ENCODE data around the gene SPATA12. TPM values are rescaled to one million over a fixed set of nuclear protein-coding genes. Genes with fewer than 3 reads are reported as not detected.
A peak's percentile ranks its signal among the peaks of the same experiment; 100 is the strongest.

SPATA12 gene
- total RNA-seq, 4 donors from 2014 or later = not detected

GRCh38 chr3:57073628-57074027 lies 13.2 kb downstream of the SPATA12 start:
- Histone ChIP-seq H3K4me3 (no peak overlapping the region), H3K4me1 (peaks cover 0 to 24% (median 10%) of the 10 kb centered on the region in 3 donors), H3K27me3 (no peaks in the 10 kb centered on the region), H3K27ac (no peak overlapping the region), H3K9me3 (no peaks in the 10 kb centered on the region), H3K36me3 (no peaks in the 10 kb centered on the region)
- no peak for ATAC-seq
- TF ChIP-seq CTCF (IDR thresholded peaks at IDR 0.05) (no peak), POLR2AphosphoS5 (IDR thresholded peaks at IDR 0.05) (no peak), POLR2A (IDR thresholded peaks at IDR 0.05) (no peak), EP300 (IDR thresholded peaks at IDR 0.05) (no peak)
- WGBS, 2 donors (ENCODE audit: low coverage in 1 of 2) = 80 to 90% methylated on average over 2 of the region's 3 CpGs

GRCh38 chr3:57074135-57074534 lies 13.7 kb downstream of the SPATA12 start:
- no peak for TF ChIP-seq POLR2AphosphoS5 (IDR thresholded peaks at IDR 0.05)
- TF ChIP-seq EP300 (IDR thresholded peaks at IDR 0.05) = no peak
- no peak for TF ChIP-seq POLR2A (IDR thresholded peaks at IDR 0.05)
- TF ChIP-seq CTCF (IDR thresholded peaks at IDR 0.05) = no peak
- H3K4me1 ChIP-seq = peaks cover 0 to 22% (median 8%) of the 10 kb centered on the region in 3 donors
- H3K36me3 ChIP-seq = no peaks in the 10 kb centered on the region
- no peak overlapping the region for H3K4me3 ChIP-seq
- no peak for ATAC-seq
- no peaks in the 10 kb centered on the region for H3K27me3 ChIP-seq
- WGBS, 2 donors (ENCODE audit: low coverage in 1 of 2) = 90 to 94% methylated on average over 2 to 3 of the region's 4 CpGs
- H3K9me3 ChIP-seq = no peaks in the 10 kb centered on the region
- no peak overlapping the region for H3K27ac ChIP-seq

- no peaks in the 10 kb centered on the region for H3K36me3 ChIP-seq
- 92 to 100% methylated on average over 2 to 3 of the region's 3 CpGs for WGBS, 2 donors (ENCODE audit: low coverage in 1 of 2)
- H3K27ac ChIP-seq = no peak overlapping the region
- H3K4me3 ChIP-seq = no peak overlapping the region
- TF ChIP-seq POLR2A (IDR thresholded peaks at IDR 0.05) (no peak), POLR2AphosphoS5 (IDR thresholded peaks at IDR 0.05) (no peak), CTCF (IDR thresholded peaks at IDR 0.05) (no peak), EP300 (IDR thresholded peaks at IDR 0.05) (no peak)
- H3K9me3 ChIP-seq = no peaks in the 10 kb centered on the region
- no peaks in the 10 kb centered on the region for H3K27me3 ChIP-seq
- no peak for ATAC-seq
- peaks cover 0 to 27% (median 12%) of the 10 kb centered on the region in 3 donors for H3K4me1 ChIP-seq
Observed at GRCh38 chr3:57076422-57076951, 16.0 kb downstream of the SPATA12 start.

- peak overlapping the region in 2 of 4 donors; percentile 68 to 78 for H3K27ac ChIP-seq
- H3K4me1 ChIP-seq = peaks cover 0 to 27% (median 12%) of the 10 kb centered on the region in 3 donors
- H3K27me3 ChIP-seq = no peaks in the 10 kb centered on the region
- no peaks in the 10 kb centered on the region for H3K9me3 ChIP-seq
- WGBS, 2 donors (ENCODE audit: low coverage in 1 of 2) = 30 to 45% methylated on average over 7 of the region's 9 CpGs
- H3K36me3 ChIP-seq = no peaks in the 10 kb centered on the region
- no peak for TF ChIP-seq CTCF (IDR thresholded peaks at IDR 0.05)
- no peak for TF ChIP-seq POLR2A (IDR thresholded peaks at IDR 0.05)
- TF ChIP-seq EP300 (IDR thresholded peaks at IDR 0.05) = no peak
- TF ChIP-seq POLR2AphosphoS5 (IDR thresholded peaks at IDR 0.05) = no peak
- peak overlapping the region; percentile 62 to 64 for H3K4me3 ChIP-seq
- no peak for ATAC-seq
Observed at GRCh38 chr3:57077630-57078343, 17.3 kb downstream of the SPATA12 start.

GRCh38 chr3:57078344-57078634 lies 17.8 kb downstream of the SPATA12 start:
- H3K36me3 ChIP-seq = no peaks in the 10 kb centered on the region
- TF ChIP-seq POLR2AphosphoS5 (IDR thresholded peaks at IDR 0.05) = peak; percentile 43
- peak in 1 of 4 experiments; percentile 7 for TF ChIP-seq CTCF (IDR thresholded peaks at IDR 0.05)
- TF ChIP-seq POLR2A (IDR thresholded peaks at IDR 0.05) = no peak
- no peaks in the 10 kb centered on the region for H3K27me3 ChIP-seq
- ATAC-seq = peak; percentile 58
- 0% methylated on average over 1 of the region's 15 CpGs; no CpG with 5 or more reads in 1 of the 2 donors for WGBS, 2 donors (ENCODE audit: low coverage in 1 of 2)
- H3K9me3 ChIP-seq = no peaks in the 10 kb centered on the region
- peak overlapping the region in 3 of 4 donors; percentile 67 to 78 (median 68) for H3K27ac ChIP-seq
- H3K4me1 ChIP-seq = peaks cover 0 to 27% (median 12%) of the 10 kb centered on the region in 3 donors
- peak overlapping the region; percentile 62 to 64 for H3K4me3 ChIP-seq

All from gastroesophageal sphincter (tissue), 4 donors.